ENCODE data around the gene NIM1K. TPM values are rescaled to one million over a fixed set of nuclear protein-coding genes. Genes with fewer than 3 reads are reported as not detected.
A peak's percentile ranks its signal among the peaks of the same experiment; 100 is the strongest.

NIM1K gene
- total RNA-seq, 1 donor from 2014 or later, result 0.25 TPM

DNA sequence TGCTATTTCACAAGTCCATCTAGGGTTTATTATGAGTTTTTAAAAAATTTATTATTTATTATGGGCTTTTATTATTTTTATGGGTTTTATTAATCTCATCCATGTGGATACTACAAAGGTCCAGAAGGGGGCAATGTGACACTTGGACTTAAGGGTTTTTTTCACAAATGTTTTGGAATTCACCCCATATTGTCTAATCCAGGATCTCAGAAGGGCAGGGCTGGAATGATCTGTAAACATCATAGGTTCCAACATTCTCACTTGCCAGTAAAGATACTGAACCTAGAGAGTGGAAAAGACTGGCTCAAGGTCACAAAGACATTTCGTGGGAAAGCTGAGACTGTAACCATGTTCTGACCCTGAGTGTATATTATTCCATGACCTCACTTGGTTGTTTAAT lies 35.6 kb downstream of the NIM1K start:
- TF ChIP-seq, protein P1, sequence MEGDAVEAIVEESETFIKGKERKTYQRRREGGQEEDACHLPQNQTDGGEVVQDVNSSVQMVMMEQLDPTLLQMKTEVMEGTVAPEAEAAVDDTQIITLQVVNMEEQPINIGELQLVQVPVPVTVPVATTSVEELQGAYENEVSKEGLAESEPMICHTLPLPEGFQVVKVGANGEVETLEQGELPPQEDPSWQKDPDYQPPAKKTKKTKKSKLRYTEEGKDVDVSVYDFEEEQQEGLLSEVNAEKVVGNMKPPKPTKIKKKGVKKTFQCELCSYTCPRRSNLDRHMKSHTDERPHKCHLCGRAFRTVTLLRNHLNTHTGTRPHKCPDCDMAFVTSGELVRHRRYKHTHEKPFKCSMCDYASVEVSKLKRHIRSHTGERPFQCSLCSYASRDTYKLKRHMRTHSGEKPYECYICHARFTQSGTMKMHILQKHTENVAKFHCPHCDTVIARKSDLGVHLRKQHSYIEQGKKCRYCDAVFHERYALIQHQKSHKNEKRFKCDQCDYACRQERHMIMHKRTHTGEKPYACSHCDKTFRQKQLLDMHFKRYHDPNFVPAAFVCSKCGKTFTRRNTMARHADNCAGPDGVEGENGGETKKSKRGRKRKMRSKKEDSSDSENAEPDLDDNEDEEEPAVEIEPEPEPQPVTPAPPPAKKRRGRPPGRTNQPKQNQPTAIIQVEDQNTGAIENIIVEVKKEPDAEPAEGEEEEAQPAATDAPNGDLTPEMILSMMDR (IDR thresholded peaks at IDR 0.05; ENCODE audit: borderline replicate concordance), result peak; percentile 54
- no peaks in the 10 kb centered on the region for H3K36me3 ChIP-seq
- no peak overlapping the region for H3K27ac ChIP-seq (replicated peaks)
- intact Hi-C loops (cut with micrococcal nuclease), result no loop called here
- no peaks in the 10 kb centered on the region for H3K4me1 ChIP-seq
- no peak for DNase-seq
- H3K9me3 ChIP-seq (replicated peaks), result no peaks in the 10 kb centered on the region
- H3K27me3 ChIP-seq (ENCODE audit: low read depth), result no peaks in the 10 kb centered on the region
- H3K4me3 ChIP-seq, result no peak overlapping the region

DNA sequence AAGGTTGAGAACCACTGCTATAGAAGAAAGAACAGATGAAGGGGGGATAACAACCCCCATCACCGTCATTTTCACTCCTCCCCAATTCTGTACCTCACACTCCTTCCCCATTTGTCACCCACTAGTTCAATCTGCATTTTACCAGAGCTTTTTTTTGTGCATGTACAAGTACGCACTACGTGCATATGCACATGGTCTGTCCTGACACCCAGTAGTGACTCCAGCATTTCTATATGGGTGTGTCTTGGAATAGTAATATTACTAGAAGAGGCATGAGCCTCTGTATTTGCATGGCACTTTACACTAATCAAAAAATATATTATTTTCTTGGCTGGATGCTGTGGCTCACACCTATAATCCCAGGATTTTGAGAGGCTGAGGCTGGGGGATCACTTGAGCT lies 38.7 kb downstream of the NIM1K start:
- Histone ChIP-seq H3K27ac (replicated peaks) (no peak overlapping the region), H3K36me3 (no peaks in the 10 kb centered on the region), H3K4me3 (no peak overlapping the region), H3K27me3 (ENCODE audit: low read depth) (no peaks in the 10 kb centered on the region), H3K9me3 (replicated peaks) (no peaks in the 10 kb centered on the region), H3K4me1 (no peaks in the 10 kb centered on the region)
- intact Hi-C loops (cut with micrococcal nuclease), result no loop called here
- TF ChIP-seq, protein P1 (IDR thresholded peaks at IDR 0.05; ENCODE audit: borderline replicate concordance), result no peak
- no peak for DNase-seq

DNA sequence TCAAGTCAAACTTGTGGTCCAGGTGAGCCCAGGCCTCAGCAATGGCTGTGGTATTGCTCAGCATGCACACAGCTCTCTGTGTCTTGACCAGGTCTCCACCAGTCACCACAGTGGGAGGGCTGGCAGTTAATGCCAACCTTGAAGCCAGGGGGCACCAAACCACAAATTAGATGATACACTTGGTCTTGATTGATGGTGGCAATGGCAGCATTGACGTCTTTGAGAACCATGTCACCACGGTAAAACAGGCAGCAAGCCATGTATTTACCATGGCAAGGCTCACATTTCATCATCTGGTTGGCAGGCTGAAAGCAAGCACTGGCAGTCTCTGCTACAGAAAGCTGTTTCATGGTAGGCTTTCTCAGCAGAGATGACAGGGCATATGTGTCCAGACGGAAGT lies 40.0 kb downstream of the NIM1K start:
- no peak overlapping the region for H3K27ac ChIP-seq (replicated peaks)
- H3K36me3 ChIP-seq, result no peaks in the 10 kb centered on the region
- no peak for DNase-seq
- H3K9me3 ChIP-seq (replicated peaks), result no peaks in the 10 kb centered on the region
- no peaks in the 10 kb centered on the region for H3K27me3 ChIP-seq (ENCODE audit: low read depth)
- H3K4me3 ChIP-seq, result no peak overlapping the region
- H3K4me1 ChIP-seq, result no peaks in the 10 kb centered on the region
- intact Hi-C loops (cut with micrococcal nuclease), result no loop called here
- TF ChIP-seq, protein P1 (IDR thresholded peaks at IDR 0.05; ENCODE audit: borderline replicate concordance), result peak; percentile 40

DNA sequence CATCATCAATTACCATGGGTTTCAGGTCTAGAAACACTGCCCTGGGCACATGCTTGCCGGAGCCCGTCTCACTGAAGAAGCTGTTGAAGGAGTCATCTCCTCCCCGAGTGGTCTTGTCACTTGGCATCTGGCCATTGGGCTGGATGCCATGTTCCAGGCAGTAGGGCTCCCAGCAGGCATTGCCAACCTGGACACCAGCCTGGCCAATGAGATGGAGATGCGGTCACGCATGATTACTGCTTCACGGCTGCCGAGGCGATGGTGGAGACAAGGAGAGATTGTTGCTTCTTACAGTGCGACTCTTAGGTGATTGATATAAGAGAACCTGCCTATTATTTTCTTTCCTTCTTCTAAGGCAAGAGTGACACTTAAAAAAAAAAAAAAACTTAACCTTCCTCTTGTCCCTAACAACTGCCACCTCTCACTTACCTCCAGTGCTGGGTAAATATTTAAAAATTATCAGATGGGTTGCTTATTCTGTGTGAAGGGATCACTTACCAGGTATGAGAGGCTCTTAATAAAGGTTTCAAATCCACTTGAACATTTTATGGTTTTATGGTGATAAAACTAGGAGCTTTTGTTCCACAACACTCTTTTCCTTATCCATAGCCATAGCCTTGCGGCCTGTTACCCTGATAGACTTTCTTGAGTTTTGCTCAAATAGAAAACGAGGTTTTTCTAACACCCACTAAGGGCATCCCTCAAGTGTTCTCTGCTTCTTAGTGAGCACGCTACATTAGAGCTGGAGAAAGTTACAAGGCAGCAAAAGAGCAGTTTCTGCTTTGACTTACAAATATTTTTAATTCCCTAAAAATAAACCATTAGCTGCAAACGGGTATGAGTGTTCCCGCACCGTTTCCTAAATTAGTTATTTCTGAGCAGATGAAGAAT lies 41.2 kb downstream of the NIM1K start:
- TF ChIP-seq, protein P1 (IDR thresholded peaks at IDR 0.05; ENCODE audit: borderline replicate concordance), result no peak
- H3K27me3 ChIP-seq (ENCODE audit: low read depth), result no peaks in the 10 kb centered on the region
- H3K27ac ChIP-seq (replicated peaks), result no peak overlapping the region
- DNase-seq, result no peak
- no peaks in the 10 kb centered on the region for H3K4me1 ChIP-seq
- intact Hi-C loops (cut with micrococcal nuclease), result no loop called here
- no peaks in the 10 kb centered on the region for H3K36me3 ChIP-seq
- no peak overlapping the region for H3K4me3 ChIP-seq
- no peaks in the 10 kb centered on the region for H3K9me3 ChIP-seq (replicated peaks)

DNA sequence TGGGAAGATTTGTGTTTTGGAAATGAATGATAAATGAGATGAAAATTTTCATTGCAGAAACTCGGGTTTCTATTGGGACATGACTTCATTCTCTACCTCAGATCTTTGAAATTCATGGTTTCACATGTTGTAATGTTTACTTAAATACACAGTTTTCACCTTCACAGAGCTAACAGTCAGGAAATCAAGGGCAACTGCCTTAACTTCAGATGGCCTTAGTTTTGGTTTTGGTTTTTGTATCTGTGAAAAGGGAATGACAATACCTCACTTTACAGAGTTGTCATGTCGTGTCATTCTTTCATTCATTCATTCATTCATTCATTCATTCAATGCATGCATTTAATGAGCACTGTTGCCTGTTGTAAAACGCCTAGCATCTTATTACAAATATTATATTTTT lies 41.9 kb downstream of the NIM1K start:
- TF ChIP-seq, protein P1 (IDR thresholded peaks at IDR 0.05; ENCODE audit: borderline replicate concordance), result no peak
- Histone ChIP-seq H3K27ac (replicated peaks) (no peak overlapping the region), H3K4me3 (no peak overlapping the region), H3K9me3 (replicated peaks) (no peaks in the 10 kb centered on the region), H3K4me1 (no peaks in the 10 kb centered on the region), H3K27me3 (ENCODE audit: low read depth) (no peaks in the 10 kb centered on the region), H3K36me3 (no peaks in the 10 kb centered on the region)
- DNase-seq, result no peak
- intact Hi-C loops (cut with micrococcal nuclease), result no loop called here
